NCI-H1436 treated with DMSO at 0.1 percent for 48 hours (cell line): ENCODE measurements around the gene POLR2F.

Experiments used
- DNase-seq: peaks from one replicate; lab custom pipeline; 2025; lab: John Stamatoyannopoulos, UW

The POLR2F gene

DNA sequence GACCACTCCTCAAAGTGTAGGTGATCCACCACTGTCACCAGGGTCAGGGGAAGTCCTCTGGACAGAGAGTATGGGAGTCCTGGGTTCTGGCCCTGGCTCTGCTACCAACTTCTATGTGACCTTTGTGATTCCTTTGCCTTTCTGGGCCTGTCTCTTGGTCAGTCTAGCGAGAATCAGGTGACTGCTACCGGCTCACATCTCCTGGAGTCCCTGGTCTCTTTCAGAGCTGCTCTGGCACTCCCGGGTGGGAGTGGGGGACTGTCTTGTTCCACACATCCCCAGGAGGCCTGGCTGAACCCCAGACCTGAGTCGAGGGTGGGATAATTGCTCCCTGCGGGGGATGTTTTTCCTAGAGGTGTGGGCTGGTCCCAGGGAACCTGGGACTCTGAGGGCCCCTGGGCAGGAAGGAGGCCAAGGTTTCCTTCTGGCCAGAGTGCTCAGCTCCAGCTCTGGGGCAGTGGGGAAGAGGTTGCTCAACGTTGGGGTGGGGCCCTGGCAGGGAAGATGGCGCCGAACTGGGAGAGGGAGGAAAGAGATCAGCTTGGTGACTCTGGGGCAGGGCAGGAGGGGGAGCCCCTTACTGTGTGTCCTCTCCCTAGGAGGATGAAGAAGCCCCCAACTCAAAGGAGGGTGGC is 28.8 kb downstream of the POLR2F start:
- DNase-seq, result no peak

DNA sequence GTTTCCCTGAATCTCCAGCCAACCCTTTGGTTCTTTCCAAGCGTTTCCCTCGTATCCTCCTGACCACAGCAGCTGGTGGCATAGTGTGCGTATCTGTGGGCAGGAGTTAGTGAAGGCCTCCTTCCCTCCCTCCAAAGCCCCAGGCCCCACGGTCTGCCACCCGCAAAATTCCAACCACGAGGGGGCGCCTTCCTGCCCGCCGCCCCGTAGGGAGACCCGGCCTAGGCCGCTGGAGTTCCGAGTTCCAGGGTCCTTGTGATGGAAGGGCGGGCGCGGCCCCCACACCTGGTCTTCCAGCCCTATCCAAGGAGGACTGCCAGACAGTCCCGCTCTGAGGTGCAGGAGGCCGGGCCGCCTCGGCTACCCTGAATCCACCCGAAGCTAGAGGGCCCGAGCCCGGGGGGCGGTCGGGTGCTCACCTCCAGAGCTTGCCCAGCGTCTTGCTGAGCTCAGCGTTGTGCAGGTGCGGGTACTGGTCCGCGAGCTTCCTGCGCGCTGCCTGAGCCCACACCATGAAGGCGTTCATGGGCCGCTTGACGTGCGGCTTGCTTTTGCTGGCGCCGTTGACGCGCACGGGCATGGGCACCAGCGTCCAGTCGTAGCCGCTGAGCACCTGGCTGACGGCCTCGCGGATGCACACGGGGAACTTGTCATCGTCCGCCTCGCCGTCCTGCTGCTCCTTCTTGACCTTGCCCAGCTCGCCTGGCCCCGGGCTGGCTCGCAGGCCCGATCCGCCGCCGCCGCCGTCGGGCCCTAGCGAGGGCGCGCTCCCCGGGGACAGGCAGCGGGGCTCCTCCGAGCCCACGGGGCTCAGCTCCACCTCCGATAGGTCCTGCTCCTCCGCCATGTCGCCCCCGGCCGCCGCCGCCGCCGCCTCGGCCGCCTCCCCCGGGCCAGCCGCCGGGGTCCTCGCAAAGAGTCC is 29.7 kb downstream of the POLR2F start:
- no peak for DNase-seq

DNA sequence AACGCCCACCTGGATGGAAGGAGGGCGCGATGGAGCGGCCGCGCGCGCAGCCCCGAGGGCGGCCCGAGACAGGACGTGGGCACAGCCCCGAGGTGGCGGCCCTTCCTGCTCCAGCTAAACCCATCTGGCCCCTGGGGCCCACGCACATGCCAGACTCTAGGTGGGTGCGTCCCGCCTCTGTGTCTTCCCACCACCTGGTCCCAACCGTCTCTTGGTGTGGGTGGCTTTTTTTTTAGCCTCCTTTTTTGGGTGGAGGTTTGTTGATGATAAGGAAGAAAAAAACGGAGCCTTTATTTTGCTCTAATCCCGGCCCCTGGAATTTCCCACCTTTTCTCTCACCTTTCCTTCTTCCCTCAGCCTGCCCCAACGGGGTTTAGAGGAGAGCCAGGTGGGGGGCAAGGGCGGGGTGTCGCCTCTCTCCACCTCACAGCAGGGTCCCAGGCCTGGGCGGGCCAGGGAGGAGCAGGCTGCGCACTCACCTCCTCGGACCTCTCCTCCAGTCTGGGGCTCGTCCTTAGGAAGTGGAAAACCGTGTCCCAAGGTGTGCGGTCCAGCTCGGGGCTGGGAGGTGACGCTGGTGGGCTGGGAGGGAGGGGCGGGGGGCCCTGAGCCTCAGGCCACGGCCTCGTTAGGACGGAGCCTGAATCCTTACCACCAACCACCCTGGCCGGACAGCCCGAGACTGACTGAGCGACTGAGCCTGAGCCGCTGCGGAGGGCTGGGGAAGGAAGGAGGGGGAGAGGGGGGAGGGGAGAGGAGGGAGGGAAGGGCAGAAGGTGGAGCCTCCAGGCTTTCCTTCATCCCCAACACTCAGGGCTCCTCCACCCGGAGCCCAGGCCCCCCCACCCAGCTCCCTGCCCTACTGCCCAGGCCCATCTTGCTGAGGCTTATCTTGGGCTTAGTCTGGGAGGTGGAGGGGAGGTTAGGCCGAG is 30.6 kb downstream of the POLR2F start, which contains the start of gene SOX10:
Gene SOX10 (minus strand): TSS at position 696 of the 932 bp plus-strand sequence. CDS start 771 bp downstream, outside the sequence.
- no peak for DNase-seq

DNA sequence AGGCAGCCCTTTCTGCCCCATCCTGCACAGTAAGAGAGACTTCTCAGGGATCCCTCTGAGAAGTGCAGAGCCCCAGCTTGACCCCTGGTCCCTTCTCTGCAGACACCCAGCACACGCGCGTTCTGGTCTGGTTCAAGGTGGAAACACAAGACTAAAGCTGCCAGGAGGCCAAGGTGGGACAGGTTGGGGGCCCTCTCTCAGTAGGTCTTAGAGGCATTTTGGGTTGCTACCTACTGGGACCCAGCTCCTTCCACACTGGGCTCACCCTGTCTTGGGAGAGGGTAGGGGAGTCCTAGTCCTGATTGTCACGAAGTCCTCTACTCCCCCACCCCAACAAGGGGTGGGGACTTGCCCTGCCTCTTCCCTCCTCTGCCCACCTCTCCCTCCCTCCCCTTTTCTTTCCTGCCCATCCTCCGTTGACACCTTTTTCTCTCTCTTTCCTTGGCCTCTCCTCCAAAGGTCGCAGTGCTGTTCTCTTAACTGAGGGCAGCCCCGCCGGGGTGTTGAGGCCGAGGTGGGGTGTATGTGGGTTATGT is 31.6 kb downstream of the POLR2F start:
- no peak for DNase-seq

DNA sequence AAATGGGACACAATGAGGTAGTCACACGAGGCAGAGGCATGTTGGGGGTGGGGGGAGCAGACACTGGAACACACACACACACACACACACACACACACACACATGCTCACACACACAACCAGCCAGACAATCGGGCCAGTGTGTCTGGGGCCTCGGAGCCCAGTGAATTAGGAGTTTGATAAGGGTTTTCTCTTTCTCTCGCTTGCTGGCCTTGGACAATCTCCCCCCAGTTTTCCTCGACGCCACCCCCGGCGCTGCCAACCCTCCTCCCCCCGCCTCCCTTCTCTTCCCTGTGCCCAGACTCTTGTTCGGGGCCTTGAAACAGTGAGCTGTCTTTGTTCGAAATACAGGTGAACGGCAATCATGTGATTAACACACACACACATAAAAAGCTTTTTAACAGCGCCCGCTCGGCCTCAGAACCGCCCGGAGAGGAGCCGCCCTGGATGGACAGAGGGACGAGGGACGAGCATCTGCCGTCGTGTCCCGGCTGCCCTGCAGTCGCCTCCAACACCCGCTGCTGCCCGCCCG is 32.3 kb downstream of the POLR2F start:
- no peak for DNase-seq

DNA sequence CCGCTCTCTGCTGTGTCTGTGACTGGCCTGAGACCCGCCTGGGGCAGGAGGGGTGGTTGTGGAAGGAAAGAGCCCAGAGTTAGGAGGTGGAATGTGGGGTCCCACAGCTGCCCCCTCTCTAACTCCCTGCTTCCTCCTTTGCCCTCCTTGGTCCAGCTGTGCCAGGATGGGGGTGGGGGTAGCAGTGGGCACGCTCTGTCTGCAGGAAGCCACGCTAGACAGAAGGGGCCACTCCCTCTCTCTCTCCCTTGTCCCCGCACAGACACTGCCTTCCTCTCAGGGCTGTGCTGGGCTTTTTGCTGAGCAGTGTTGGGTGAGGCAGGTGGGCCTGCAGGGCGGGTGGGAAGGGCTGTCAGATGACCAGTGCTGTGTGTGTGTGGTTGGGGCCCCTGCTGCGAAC is 32.9 kb downstream of the POLR2F start:
- DNase-seq, result no peak

DNA sequence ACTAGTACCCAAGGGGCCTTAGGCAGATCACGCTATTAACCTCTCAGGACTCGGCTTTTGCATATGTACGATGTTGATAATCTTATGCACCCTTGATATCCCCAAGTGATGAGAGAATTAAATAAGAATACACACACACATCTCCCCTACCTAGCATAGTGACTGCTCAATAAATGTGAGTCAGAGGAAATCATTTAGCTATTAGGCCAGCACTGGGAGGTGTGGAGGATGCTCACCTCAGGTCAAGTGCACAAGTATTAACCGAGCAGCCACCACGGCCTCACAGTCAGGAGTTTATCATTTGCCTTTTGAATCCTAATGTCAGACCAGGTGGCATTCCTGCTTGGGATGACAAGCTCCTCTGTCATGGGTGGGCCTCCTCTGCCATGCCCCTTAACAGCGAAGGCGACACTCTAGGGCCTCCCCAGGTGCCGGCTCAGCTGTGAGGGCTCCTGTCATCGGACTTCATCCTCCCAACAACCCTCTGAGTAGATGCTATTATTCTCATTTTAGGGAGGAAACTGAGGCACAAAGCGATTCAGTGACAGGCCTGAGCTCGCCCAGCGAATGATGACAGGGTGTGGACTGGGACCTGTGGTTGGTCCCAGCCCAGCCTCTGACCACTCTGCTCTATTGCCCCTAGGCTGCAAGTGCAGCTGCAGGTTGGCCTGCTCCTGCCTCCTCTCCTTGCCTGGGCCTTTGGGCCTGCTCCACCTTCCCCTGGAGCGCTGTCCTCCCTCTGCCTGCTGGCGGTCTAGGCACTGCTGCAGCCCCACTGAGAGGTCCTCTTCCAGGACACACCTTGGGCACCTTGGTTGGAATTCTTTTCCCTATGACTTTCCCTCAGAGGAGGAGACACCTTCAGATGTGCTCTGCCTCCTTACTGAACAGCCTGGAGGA is 35.9 kb downstream of the POLR2F start:
- DNase-seq, result no peak

DNA sequence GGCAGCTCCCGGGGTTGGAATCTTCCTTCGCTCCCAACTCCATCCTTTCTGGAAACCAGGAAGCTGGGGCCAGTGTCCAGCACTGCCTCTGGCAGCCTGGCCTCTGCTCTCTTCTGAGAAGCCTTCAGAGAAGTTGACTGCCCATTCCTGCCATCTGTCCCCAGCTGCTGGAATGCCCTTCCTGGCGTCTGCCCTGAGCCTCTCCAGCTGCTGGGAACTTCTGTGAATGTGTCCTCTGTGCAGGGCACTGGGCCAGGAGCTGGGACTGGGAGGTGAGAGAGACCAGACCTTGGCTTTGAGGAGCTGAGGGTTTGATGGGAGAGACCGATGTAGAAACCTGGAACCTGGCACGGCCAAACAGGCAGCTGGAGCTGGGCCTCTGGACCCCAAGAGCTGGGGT is 36.8 kb downstream of the POLR2F start:
- DNase-seq, result no peak

DNA sequence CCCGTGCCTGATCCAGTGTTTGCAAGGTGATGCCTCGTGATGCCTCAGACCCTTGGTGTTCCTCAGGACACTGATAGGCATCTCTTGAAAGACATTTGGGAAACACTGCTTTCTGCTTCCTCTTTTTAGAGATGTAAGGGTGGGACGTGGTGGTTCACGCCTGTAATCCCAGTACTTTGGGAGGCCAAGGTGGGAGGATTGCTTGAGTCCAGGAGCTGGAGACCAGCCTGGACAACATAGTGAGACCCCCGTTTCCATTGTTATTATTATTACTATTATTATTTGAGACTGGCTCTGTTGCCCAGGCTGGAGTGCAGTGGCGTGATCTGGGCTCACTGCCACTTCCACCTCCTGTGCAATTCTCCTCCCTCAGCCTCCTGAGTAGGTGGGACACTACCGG is 37.4 kb downstream of the POLR2F start:
- no peak for DNase-seq

DNA sequence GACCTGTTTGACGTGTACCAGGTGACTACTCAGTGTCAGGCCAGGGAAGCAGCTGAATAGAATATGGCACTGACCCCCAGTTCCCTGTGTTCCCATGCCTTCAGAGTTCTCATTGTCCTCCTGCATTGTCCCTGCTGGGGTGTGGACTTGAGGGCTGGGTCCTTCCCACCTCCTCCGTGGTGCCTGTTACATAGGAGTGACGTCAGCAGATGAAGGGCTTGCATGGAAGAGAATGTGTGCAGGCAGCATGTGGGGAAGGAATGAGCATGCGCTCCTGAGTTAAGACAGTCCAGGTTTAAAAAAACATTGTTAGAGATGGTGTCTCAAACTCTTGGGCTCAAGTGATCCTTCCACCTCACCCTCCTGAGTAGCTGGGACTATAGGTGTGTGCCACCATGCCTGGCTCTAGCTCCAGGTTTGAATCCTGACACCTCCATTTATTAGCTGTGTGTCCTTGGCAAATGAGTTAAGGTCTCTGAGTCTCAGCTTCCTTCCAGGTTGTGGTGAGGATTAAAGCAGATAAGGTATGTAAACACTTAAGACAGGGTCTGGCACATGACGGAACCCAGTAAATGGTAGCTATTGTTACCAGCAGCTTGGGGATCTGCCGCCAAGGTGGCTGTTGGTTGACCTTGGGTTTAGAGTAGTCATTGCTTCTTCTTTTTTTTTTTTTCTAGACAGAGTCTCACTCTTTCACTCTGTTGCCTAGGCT is 38.4 kb downstream of the POLR2F start:
- DNase-seq, result no peak

DNA sequence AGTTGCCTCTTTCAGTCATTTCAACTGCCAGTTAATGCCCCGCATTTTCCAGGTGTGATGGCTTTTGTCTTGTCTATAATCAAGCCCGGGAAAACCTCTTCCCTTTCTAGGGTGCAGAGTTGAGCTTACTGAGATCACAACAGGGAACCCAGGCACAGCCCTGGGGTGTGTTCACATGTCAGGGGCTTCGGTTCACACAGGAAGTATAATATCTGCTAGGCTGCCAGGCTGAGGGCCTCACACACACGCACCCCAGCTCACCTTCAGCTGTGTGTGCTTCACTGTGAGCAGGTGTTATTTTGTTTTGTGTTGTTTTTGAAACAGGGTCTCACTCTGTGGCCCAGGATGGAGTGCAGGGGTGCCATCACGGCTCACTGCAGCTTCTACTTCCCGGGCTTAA is 40.5 kb downstream of the POLR2F start:
- no peak for DNase-seq

DNA sequence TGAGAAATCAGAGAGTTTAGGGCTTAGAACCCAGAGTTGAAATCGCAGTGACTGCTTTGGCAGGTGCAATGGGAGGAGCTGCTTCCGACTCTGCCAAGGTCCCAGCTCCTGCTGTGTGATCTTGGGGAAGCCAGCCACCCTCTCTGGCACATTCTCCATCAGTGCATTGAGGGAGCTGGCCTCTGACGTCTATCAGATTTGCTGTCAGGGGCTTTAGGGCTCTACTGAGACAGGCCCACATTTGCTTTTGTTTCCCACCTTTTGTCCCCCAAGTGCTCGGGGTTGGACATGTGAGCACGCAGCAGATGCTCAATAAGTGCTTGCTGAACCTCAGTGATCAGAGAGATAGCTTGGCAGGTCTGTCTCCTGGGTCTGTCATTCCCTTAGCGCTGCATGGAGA is 41.5 kb downstream of the POLR2F start:
- no peak for DNase-seq

DNA sequence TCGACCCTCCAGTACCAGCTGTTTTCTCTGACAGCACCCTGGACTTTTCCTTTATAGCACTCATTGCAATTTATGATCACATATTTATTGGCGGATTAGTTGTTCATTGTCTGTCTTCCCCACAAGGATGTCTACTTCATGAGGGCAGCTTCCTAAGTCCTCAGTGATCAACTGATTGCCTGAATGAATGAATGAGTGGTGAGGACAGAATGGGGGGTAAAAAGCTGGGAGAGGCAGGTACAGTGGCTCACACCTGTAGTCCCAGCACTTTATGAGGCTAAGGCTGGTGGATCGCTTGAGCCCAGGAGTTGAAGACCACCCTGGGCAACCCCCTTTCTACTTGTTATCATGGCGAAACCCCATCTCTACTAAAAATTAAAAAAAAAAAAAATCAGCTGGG is 42.0 kb downstream of the POLR2F start:
- DNase-seq, result no peak

DNA sequence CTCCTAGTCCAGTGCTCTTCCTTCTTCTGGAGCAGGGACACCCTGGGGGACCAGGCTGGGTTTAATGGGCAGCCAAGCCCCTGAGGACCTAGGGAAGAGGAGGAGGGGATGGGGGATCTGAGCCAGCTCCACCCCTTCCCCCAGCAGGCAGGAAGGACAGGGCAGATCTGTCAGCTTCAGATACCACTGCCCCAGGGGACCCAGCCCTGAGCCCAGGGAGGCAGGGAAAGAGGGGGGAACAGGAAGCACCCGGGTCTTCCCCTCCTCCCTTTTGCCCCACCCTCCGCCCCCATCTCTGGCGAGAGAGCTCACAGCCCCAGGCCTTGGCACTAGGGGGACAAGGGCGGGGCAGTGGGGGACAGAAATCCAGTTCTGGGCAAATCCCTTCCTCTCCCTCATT is 42.6 kb downstream of the POLR2F start:
- DNase-seq, result no peak

DNA sequence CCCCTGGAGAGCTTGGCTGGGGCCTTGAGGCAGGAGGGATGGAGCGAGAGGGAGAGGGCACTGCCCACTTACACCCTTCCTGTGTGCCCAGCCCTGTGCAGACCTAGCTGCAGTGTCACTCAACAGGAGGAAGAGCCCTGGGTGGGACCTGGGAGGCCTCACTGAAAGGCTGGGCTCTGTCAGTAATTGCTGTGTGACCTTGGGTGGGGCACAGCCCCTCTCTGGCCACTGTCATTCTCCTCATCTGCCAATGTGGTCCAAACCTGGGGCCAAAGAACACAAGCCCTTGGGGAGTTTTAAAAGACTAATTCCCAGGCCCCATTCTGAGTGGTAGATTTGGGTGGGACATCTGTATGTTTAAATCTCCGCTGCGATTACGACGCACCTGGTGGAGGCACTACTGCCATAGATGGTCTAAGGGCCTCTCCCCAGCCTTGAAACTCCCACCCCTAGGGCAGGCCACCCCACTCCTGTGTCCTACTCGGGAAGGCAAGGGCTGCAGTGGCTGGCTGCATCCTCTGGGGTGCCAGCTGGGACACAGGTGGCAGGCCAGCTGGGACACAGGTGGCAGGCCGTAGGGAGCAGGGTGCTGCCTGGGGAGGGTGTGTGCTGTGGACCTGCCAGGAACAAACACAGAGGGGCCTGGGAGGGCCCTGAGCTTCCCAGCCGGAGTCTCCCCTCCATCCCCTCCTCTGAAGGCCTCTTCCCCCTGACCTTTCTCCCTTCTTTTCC is 43.2 kb downstream of the POLR2F start:
- no peak for DNase-seq

DNA sequence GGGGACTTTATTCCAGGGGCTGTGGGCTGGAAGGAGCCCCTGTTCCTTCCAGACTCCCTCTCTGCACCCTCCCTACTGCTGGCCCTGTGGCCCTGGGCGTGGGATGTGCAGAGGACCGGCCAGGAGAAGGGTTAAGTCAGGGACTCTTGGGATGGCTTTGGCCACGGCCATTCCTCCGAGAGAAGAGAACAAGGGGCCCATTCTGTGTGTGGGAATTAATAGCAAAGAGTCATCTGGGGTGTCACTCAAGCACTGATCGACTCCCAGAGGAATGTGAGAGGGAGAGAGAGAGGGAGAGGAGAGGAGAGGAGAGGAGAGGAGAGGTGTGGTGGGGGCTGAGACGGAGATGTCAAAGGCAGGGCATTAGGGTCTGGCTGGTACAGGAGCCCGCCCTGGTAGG is 45.0 kb downstream of the POLR2F start:
- DNase-seq, result no peak

DNA sequence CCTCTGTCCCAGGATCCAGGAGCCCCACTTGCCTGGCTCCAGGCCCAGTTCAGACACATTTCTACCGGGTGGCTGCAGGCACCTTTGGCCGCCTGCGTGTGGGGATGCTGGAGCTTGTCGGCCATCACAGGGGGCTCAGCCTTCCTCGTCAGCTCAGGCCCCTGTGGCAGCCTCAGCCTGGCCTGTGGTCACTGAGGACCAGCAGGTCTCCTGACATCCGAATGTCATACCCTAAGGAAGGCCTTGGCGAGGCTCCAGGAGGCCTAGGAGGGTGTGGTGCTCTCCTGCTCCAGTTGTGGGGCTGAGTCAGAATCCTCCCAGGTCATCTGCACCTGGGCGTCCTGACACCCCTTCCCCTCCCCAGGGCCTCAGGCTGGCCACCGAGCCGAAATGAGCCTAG is 45.7 kb downstream of the POLR2F start:
- DNase-seq, result no peak

DNA sequence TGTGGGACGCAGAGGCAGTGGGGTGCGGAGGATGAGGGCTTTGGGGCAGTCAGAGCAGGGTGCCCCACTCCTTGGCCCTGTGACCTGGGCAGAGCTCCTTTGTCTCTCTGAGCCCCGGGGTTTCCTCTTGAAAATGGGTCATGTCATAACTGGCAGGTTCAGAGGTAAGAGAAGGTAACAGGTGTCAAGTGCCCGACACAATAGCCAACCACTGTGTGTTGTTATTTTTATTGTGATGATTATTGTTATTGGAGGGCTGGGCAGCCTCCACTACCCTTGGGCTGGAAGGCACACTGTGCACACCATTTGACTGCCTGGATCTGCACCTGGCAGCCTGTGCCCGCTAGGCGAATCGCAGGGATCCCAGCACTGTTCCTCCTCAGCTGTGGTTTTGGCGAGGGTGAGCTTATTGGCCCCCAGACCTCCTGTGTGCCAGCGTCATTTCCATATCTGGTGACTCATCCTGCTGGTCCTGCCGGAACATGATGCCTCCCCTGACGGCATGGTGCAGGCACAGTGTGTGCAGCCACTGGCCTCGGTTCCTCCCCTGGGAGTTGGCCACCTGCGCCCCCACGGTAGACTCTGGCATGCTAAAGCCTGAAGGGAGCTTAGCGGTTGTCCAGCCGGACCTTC is 46.3 kb downstream of the POLR2F start:
- DNase-seq, result peak; percentile 23

DNA sequence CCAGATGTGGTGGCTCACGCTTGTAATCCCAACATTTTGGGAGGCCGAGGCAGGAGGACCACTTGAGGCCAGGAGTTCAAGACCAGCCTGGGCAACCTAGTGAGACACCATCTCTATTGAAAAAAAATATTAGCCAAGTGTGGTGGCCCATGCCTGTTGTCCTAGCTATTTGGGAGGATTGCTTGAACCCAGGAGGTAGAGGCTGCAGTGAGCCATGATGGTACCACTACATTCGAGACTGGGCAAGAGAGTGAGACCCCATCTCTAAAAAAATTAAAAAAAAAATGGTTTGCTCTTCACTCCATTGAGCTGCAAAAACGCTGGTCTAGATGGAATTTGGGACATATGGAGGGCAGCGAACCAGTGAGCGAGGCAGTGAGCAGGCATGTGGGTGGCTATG is 52.4 kb downstream of the POLR2F start:
- no peak for DNase-seq
